COLO829 (cell line): ENCODE measurements around the gene PDGFD.
A peak's percentile ranks its signal among the peaks of the same experiment; 100 is the strongest.

Source experiments
- DNase-seq: peaks from one replicate; pipeline ENCODE4 v3.0.0; 2012; ENCODE audit warnings: low spot score

PDGFD gene

DNA sequence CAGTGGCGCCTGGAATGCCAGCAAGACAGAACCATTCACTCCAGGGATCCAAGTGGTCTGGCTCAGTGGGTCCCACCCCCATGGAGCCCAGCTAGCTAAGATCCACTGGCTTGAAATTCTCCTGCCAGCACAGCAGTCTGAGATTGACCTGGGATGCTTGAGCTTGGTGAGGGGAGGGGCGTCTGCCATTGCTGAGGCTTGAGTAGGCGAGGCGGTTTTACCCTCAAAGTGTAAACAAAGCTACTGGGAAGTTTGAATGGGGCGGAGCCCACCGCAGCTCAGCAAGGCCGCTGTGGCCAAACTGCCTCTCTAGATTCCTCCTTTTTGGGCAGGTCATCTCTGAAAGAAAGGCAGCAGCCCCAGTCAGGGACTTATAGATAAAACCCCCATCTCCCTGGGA lies 253.2 kb downstream of the PDGFD start:
- DNase-seq = no peak

DNA sequence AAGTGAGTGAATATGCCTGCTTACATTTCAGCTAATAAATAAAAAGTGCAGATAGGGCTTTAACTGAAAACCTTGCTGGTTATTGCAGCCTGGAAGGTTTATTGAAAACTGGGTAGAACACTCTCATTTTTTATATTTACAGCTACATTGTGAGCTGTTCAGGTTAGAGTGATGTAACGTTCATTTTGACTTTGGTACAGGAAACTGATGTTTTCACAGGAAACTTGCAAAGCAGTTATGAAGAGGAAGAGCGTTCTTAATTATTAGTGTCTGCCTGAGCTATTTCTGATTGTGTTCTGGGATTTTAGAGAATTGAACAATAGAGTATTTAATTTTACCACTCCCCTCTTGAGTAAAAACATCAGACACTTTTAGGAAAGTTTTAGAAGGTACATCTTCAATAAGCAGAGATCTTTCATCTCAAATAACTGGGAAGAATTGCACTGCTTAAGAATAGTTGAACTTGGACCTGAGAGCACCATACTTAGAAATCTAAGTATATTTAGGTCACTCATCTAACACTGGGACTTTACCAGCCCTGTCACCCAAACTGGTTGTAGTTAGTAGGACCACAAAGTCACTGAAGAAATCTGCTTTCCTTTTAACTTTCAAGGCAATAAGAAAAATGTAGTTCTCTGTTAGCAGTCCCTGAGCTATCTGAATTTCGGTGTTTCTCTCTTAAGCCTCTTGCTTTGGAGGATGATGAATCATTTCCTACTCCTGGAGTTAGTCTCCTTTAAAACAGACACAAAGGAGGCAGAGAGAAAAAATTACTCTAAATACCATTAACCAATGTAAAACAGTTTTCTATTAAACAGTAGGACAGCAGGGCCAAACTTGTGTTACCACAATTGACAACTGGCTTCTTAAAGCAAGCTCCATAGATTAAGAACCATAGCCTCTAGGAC lies 256.1 kb downstream of the PDGFD start:
- peak; percentile 9 for DNase-seq

GRCh38 chr11:103907136-103907535 lies 256.8 kb downstream of the PDGFD start:
- DNase-seq = no peak

- DNase-seq = no peak
These were observed 257.6 kb downstream of the PDGFD start for GRCh38 chr11:103906291-103906867.

GRCh38 chr11:103904324-103904667 lies 259.7 kb downstream of the PDGFD start:
- DNase-seq = no peak

DNA sequence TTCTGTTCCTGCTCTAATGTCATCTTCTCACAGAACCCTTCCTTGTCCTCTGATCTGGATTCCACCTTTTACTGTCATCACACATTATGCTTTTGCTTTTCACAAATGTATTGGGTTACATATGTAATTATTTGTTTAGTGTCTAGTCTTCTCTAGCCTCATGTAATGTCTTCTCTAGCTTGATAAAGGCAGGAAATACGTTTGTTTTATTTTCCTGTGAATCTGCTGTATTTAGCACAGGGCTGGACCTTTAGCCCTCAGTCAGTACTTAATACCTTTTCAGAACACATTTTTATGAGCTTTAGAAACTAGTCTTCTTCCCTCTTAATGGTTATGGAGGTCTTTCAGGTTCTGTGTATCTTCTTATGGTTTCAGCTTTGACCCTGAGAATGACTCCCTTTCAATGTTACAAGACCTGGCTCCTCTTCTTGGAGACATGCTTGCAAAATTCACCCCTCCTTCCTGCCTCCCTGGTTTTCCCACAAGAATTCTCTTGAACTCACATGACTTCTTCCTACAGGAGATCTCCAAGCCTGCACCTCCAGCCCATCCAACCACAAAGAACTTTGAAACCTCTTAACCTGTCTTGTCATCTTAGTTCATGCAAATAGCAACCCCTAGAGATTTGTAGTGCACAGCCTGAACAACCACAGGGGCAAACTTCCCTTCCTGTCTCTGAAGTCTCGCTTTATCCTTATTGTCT lies 260.2 kb downstream of the PDGFD start:
- no peak for DNase-seq

GRCh38 chr11:103902994-103903393 lies 261.0 kb downstream of the PDGFD start:
- DNase-seq = no peak

DNA sequence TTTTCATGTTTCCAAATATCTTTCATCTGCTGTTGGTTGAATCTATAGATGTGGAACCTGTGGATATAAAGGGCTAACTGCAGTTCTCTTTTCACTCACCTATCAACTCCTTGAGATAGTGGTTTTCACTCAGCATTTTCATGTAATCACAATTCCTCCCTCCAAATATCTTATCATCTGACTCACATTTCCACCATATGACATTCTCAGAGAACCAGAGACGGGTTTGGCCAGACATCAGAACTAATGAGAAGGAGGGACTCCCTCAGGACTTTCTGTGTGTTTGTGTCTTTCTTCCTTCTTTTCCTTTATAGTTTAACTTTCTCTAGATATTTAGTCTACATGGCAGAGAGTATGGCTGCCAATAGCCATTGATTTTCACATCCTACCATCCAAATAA lies 262.3 kb downstream of the PDGFD start:
- DNase-seq = no peak

DNA sequence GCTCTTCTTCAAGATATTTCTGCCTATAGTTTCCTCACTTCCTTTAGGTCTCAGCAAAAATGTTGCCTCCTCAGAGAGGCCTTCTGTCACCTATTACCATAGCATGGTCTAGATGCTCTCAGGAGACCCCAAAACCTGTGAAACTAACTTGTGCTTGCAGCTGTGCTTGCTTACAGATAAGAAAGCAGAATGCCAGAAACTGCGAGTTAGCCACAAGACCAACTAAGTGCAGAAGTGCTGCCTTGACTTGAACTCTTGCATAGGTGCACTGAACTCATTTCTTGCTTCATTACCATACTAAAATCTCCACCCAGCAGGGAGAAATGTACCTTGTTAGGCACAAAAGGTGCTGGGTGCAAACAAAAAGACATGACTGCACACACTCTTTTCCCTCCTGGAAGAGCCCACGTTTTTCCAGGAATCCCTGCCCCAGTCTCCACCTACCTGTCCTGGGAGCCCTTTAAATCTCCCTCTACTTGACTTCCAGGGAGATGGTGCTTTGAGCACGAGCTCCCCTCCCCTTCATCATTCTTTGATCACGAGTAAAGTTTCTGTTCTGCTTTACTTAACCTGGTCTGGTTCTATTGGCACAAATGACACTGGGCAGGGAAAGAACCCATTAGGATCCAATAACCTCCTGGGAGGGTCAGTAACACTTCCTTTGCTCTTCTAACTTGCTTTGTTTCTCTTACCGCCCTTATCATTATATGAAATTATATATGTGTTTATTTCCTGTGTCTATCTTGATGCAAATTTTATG lies 265.2 kb downstream of the PDGFD start:
- no peak for DNase-seq

GRCh38 chr11:103898065-103898464 lies 265.9 kb downstream of the PDGFD start:
- no peak for DNase-seq

GRCh38 chr11:103897160-103897936 lies 266.6 kb downstream of the PDGFD start:
- DNase-seq = no peak

GRCh38 chr11:103895106-103895505 lies 268.8 kb downstream of the PDGFD start:
- DNase-seq = no peak

- DNase-seq = no peak
These were observed 269.3 kb downstream of the PDGFD start for GRCh38 chr11:103894673-103895072.

DNA sequence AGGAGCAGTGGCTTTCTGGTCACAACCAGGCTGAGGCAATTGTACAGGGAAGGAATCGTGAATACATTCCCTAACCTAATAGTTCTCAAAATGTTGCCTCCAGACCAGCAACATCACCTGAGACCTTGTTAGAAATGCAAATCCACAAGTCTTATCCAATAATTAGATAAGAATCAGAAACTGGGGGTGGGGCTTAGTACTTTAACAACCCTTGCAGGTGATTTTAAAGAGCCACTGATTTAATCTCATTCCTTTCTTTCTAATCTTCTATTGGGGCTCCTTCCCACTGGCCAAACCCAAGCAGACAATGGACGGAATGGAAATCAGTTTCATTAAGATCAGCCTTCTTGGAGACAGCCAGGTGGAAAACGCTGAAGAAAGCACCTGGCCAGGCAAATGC lies 269.9 kb downstream of the PDGFD start:
- DNase-seq = no peak

DNA sequence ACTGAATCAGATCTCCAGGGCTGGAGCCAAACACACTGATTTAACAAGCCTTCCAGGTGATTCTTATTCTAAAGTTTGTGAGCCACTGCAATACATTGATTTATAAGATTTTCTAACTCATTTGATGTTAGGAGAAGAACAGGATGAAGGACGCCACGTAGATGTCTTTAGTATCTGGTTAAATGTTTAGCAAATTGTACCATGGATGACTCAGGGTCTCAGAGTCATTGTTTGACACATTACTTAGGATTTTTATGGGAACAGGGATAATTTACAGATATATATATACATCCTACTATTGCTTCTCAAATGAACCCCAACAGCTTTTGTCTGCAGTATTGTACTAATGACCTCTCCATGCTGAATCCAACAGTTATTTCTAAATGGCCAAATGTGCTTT lies 270.6 kb downstream of the PDGFD start:
- no peak for DNase-seq

GRCh38 chr11:103892603-103893002 lies 271.3 kb downstream of the PDGFD start:
- peak; percentile 92 for DNase-seq

DNA sequence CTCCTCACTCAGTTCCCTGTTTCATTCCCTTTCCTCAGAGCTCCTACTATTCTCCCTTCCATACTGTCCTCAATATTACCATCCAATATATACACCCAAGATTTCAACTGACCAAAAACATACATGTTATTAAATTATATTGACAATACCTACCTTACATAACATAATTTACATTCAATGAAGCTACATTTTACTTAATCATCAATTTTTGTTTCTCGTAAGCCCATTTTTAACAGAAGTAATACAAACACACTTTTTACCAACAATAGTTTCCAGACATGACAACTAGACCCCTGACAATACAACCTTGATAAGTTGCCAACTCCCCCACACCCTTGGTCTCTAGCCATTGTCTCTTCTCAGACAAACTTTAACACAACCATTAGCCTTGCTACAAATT lies 273.3 kb downstream of the PDGFD start:
- DNase-seq = no peak

DNA sequence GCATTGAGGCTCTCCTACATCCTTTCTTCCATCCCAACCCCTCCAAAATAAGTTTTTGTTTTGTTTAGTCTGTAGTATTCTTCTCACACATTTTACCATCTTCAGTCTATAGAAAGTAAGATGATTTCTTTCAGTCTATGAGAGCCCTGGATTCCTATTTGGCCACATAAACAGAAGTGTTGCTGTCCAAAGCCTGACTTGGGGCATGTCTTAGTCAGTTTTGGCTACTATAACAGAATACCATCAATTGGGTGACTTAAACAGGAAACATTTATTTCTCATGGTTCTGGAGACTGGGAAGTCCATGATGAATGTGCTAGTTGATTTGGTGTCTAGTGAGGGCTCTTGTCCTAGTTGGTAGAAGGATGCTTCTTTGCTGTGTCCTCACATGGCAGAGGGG lies 274.3 kb downstream of the PDGFD start:
- DNase-seq = no peak

- DNase-seq = peak; percentile 76
These were observed 275.4 kb downstream of the PDGFD start for GRCh38 chr11:103888541-103888951.

DNA sequence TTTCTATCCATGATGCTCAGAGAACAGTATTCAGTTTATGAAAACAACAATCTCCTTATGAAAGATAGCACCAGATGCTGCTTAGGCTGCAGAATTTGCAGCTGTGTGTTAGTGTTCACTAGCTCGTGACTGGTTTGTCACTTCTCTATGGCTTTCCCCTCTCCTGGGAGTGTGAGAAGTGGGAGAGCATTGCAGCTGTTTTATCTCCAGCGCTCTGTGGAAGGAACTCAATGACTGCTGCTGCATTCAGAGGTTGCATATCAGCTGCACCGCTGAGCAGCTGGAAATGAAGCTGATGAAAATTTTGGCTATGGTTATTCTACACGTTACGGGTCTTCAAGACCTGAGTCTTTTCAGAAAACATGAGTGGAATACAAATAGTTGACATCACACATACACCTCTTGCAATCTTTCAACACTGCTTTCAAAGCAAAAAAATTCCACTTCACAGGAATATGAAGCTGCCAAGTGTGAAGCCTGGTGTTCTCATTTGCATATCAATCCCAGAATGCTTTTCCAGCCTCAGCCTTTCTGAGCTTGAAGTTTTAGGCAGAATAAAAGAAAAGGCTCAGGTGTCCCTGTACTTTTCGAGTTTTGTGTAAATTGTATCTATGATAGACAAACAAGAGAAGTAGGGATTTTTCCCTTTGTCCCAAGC lies 276.8 kb downstream of the PDGFD start:
- DNase-seq = no peak

GRCh38 chr11:103883856-103884255 lies 280.1 kb downstream of the PDGFD start:
- DNase-seq = no peak
